K562 (cell line): ENCODE results near the gene PEAR1. TPM values are rescaled to one million over a fixed set of nuclear protein-coding genes. Genes with fewer than 3 reads are reported as not detected.

Experiments used
- BACH1 ChIP-seq: fragments of 200-800 bp; sonication (Bioruptor generic); IDR thresholded peaks from 2 replicates; pipeline ENCODE4 v1.6.1; 2016; ENCODE audit warnings: missing genetic modification characterization, missing compliant biosample characterization
- CBX2 ChIP-seq: fragments of 200-600 bp; sonication (generic); IDR thresholded peaks from one replicate; pipeline ENCODE4 v1.6.1; 2012; ENCODE audit warnings: mild to moderate bottlenecking, low read length, inconsistent platforms; ENCODE audit not compliant: insufficient read depth, poor library complexity, severe bottlenecking
- CHD1 ChIP-seq: fragments of 200-600 bp; sonication (generic); IDR thresholded peaks from one replicate; pipeline ENCODE4 v1.6.1; 2012; ENCODE audit warnings: mild to moderate bottlenecking, moderate library complexity, low read length, inconsistent platforms
- CREM ChIP-seq: IDR thresholded peaks from 2 replicates; pipeline ENCODE4 v1.6.1; 2014; ENCODE audit warnings: antibody characterized with exemption, low read depth
- ETV6 ChIP-seq, 3 experiments: fragments of 150-350 bp in 1 of 3; sonication (generic) in 1 of 3; formaldehyde crosslinking in 1 of 3; IDR thresholded peaks; 2 replicates each; pipeline versions ENCODE4 v1.6.1 to v1.8.0; 2014 to 2022; ENCODE audit warnings: borderline replicate concordance in 2 of 3, low read depth in 2 of 3, antibody characterized with exemption in 1 of 3, low read length in 1 of 3, mild to moderate bottlenecking in 1 of 3, missing genetic modification reagents in 1 of 3
- GATA2 ChIP-seq: sonication (generic); formaldehyde crosslinking; IDR thresholded peaks from 2 replicates; pipeline ENCODE4 v1.4.0; 2020; ENCODE audit warnings: mild to moderate bottlenecking, missing genetic modification reagents
- HCFC1 ChIP-seq: IDR thresholded peaks from 2 replicates; pipeline ENCODE4 v1.6.1; 2012; ENCODE audit warnings: low read depth, low read length, improper control_type of control experiment
- NBN ChIP-seq: fragments of 450-650 bp; IDR thresholded peaks from 2 replicates; pipeline ENCODE4 v1.6.1; 2016; ENCODE audit warnings: low read depth, mild to moderate bottlenecking
- NCOA4 ChIP-seq: fragments of 450-650 bp; IDR thresholded peaks from 2 replicates; pipeline ENCODE4 v1.6.1; 2018; ENCODE audit warnings: mild to moderate bottlenecking; ENCODE audit not compliant: partially characterized antibody
- NR1H2 ChIP-seq: sonication (generic); formaldehyde crosslinking; IDR thresholded peaks from 2 replicates; pipeline ENCODE4 v1.4.0; 2020; ENCODE audit warnings: mild to moderate bottlenecking, missing genetic modification reagents
- PCBP2 ChIP-seq: fragments of 200-400 bp; formaldehyde crosslinking; IDR thresholded peaks from 2 replicates; pipeline ENCODE4 v1.6.1; 2018; ENCODE audit warnings: low read length, low read depth, mild to moderate bottlenecking, moderate library complexity; ENCODE audit not compliant: poor library complexity, severe bottlenecking
- PHB ChIP-seq: fragments of 250-450 bp; sonication (Bioruptor Pico); IDR thresholded peaks from 2 replicates; pipeline ENCODE4 v1.5.0; 2021
- POLR2H ChIP-seq: IDR thresholded peaks from 2 replicates; pipeline ENCODE4 v1.6.1; 2016; ENCODE audit warnings: missing genetic modification characterization, low read depth, mild to moderate bottlenecking, control low read depth, missing compliant biosample characterization, moderate library complexity
- RUNX1 ChIP-seq: sonication (generic); IDR thresholded peaks from 2 replicates; pipeline ENCODE4 v1.6.1; 2016; ENCODE audit warnings: antibody characterized with exemption, low read depth
- SP1 ChIP-seq: sonication (generic); formaldehyde crosslinking; IDR thresholded peaks from 2 replicates; pipeline ENCODE4 v1.8.1; 2022; ENCODE audit warnings: mild to moderate bottlenecking, missing genetic modification reagents
- SRSF9 ChIP-seq: fragments of 200-400 bp; formaldehyde crosslinking; IDR thresholded peaks from 2 replicates; pipeline ENCODE4 v1.6.1; 2017; ENCODE audit warnings: low read depth, low read length, borderline replicate concordance
- SUPT5H ChIP-seq: fragments of 450-650 bp; IDR thresholded peaks from 2 replicates; pipeline ENCODE4 v1.6.1; 2016
- TAF7 ChIP-seq: fragments of 450-650 bp; IDR thresholded peaks from 2 replicates; pipeline ENCODE4 v1.6.1; 2016; ENCODE audit warnings: missing genetic modification characterization, missing compliant biosample characterization
- TEAD2 ChIP-seq: fragments of 450-650 bp; IDR thresholded peaks from 2 replicates; pipeline ENCODE4 v1.6.1; 2016; ENCODE audit warnings: missing genetic modification characterization, control low read depth, missing compliant biosample characterization
- YY1 ChIP-seq, 3 experiments: IDR thresholded peaks; 2 replicates each; pipeline ENCODE4 v1.6.1; 2011; ENCODE audit warnings: low read length in 2 of 3, mild to moderate bottlenecking in 2 of 3, moderate library complexity in 2 of 3, borderline replicate concordance in 1 of 3, control low read depth in 1 of 3, low read depth in 1 of 3; ENCODE audit not compliant: insufficient read depth in 3 of 3, insufficient replicate concordance in 2 of 3, control insufficient read depth in 1 of 3, insufficient read length in 1 of 3; ENCODE audit errors: extremely low read depth in 1 of 3
- ZBTB1 ChIP-seq: sonication (generic); formaldehyde crosslinking; IDR thresholded peaks from 2 replicates; pipeline ENCODE4 v1.8.1; 2023; ENCODE audit warnings: missing genetic modification reagents, low read depth, mild to moderate bottlenecking, borderline replicate concordance
- ZNF239 ChIP-seq: fragments of 250-450 bp; sonication (Bioruptor Pico); IDR thresholded peaks from 2 replicates; pipeline ENCODE4 v1.4.0; 2020; ENCODE audit warnings: mild to moderate bottlenecking
- ZNF3 ChIP-seq: fragments of 250-450 bp; sonication (Bioruptor Pico); IDR thresholded peaks from 2 replicates; pipeline ENCODE4 v1.5.0; 2021; ENCODE audit warnings: mild to moderate bottlenecking, moderate library complexity
- ZNF655 ChIP-seq: fragments of 250-450 bp; sonication (Bioruptor Pico); IDR thresholded peaks from 2 replicates; pipeline ENCODE4 v1.5.0; 2021
- ZNF778 ChIP-seq: fragments of 450-650 bp; formaldehyde crosslinking; IDR thresholded peaks from 2 replicates; pipeline ENCODE4 v1.4.0; 2020; ENCODE audit warnings: mild to moderate bottlenecking, moderate library complexity
- ZNF79 ChIP-seq: fragments of 250-450 bp; sonication (Bioruptor Pico); IDR thresholded peaks from 2 replicates; pipeline ENCODE4 v1.4.0; 2020; ENCODE audit warnings: low read depth, mild to moderate bottlenecking, moderate library complexity
- polyA plus RNA-seq, 8 experiments: library from polyadenylated mRNA; depleted of rRNA in 4 of 8; stranded (reverse) in 5 of 8; unstranded in 3 of 8; fragments of >200 nt; fragmentation: Nextera tagmentation in 2 of 8; fragmentation: Illumina TruSeq in 1 of 8; extraction: Ambion mirVana in 2 of 8; extraction: Trizol in 1 of 8; gene quantifications; 2 replicates each; pipeline versions ENCODE4 v1.2.1 to v1.2.3, GENCODE V29; 2011 to 2014; ENCODE audit warnings: inconsistent platforms in 1 of 8, missing spikeins in 1 of 8
- total RNA-seq, 7 experiments: library from RNA; depleted of rRNA in 6 of 7; stranded (reverse); fragments of >200 nt in 6 of 7; fragmentation: Illumina TruSeq in 2 of 7; extraction: Trizol in 2 of 7; gene quantifications; 2 replicates each; pipeline versions ENCODE4 v1.2.1 to v1.2.3, GENCODE V29; 2011 to 2021; ENCODE audit warnings: low replicate concordance in 1 of 7
- TF ChIP-seq, protein P1 (sequence below): fragments of 250-450 bp; sonication (Bioruptor Pico); IDR thresholded peaks from 2 replicates; pipeline ENCODE4 v1.4.0; 2020; ENCODE audit warnings: mild to moderate bottlenecking, moderate library complexity

PEAR1 gene
- total and polyA plus RNA-seq, 9 of the 15 experiments (the other 6 are each of a cell fraction or from before 2014, with no cell fraction given) = 0.87 to 13.9 (median 6.1) TPM

- no peak for TF ChIP-seq YY1 (IDR thresholded peaks at IDR 0.05; ENCODE audit: borderline replicate concordance in 1 of 3, control insufficient read depth in 1 of 3, extremely low read depth in 1 of 3, insufficient read depth in 3 of 3, insufficient read length in 1 of 3, insufficient replicate concordance in 2 of 3, low read depth in 1 of 3, low read length in 2 of 3)
- TF ChIP-seq, protein P1, sequence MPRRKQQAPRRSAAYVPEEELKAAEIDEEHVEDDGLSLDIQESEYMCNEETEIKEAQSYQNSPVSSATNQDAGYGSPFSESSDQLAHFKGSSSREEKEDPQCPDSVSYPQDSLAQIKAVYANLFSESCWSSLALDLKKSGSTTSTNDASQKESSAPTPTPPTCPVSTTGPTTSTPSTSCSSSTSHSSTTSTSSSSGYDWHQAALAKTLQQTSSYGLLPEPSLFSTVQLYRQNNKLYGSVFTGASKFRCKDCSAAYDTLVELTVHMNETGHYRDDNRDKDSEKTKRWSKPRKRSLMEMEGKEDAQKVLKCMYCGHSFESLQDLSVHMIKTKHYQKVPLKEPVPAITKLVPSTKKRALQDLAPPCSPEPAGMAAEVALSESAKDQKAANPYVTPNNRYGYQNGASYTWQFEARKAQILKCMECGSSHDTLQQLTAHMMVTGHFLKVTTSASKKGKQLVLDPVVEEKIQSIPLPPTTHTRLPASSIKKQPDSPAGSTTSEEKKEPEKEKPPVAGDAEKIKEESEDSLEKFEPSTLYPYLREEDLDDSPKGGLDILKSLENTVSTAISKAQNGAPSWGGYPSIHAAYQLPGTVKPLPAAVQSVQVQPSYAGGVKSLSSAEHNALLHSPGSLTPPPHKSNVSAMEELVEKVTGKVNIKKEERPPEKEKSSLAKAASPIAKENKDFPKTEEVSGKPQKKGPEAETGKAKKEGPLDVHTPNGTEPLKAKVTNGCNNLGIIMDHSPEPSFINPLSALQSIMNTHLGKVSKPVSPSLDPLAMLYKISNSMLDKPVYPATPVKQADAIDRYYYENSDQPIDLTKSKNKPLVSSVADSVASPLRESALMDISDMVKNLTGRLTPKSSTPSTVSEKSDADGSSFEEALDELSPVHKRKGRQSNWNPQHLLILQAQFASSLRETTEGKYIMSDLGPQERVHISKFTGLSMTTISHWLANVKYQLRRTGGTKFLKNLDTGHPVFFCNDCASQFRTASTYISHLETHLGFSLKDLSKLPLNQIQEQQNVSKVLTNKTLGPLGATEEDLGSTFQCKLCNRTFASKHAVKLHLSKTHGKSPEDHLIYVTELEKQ (CRISPR knock-in tag) = no peak
- TF ChIP-seq HCFC1 = no peak
- no peak for TF ChIP-seq TAF7
- no peak for TF ChIP-seq ZBTB1 (CRISPR knock-in tag)
- no peak for TF ChIP-seq NBN
- TF ChIP-seq RUNX1 = no peak
- TF ChIP-seq ZNF3 (CRISPR knock-in tag) = no peak
- no peak for TF ChIP-seq CHD1
- TF ChIP-seq CBX2 = no peak
- no peak for TF ChIP-seq SRSF9
- no peak for TF ChIP-seq POLR2H (tag)
- TF ChIP-seq ZNF778 (CRISPR knock-in tag) = no peak
- TF ChIP-seq CREM = no peak
- TF ChIP-seq BACH1 (tag) = no peak
- TF ChIP-seq ZNF239 = 0 out of 2 replicates have a peak, but pooled peaks have one; percentile 22
- TF ChIP-seq SP1 (CRISPR knock-in tag) = no peak
- TF ChIP-seq ZNF79 (CRISPR knock-in tag) = no peak
- TF ChIP-seq PCBP2 = no peak
- no peak for TF ChIP-seq TEAD2
- no peak for TF ChIP-seq NCOA4
- TF ChIP-seq ZNF655 = no peak
- no peak for TF ChIP-seq PHB (CRISPR knock-in tag)
- no peak for TF ChIP-seq SUPT5H
- no peak for TF ChIP-seq NR1H2 (CRISPR knock-in tag)
- peak; percentile 58 for TF ChIP-seq GATA2 (CRISPR knock-in tag)
- TF ChIP-seq ETV6 (IDR thresholded peaks at IDR 0.05; ENCODE audit: borderline replicate concordance in 1 of 2, low read depth in 2 of 2, low read length in 1 of 2) = no peak
- TF ChIP-seq ETV6 (CRISPR knock-in tag; IDR thresholded peaks at IDR 0.05; ENCODE audit: borderline replicate concordance) = no peak
These were observed 11.0 kb upstream of the PEAR1 start (continued) for GRCh38 chr1:156882543-156882942.
